Stimulated activated CD8-positive, alpha-beta memory T cell treated with anti-CD3 and anti-CD28 coated beads, Interleukin-15, amount 100 ng/mL, for 1 hour (primary cell): ENCODE measurements around the gene EXOC2.

Experiments used
- DNase-seq: peaks from one replicate; pipeline ENCODE4 v3.0.0-alpha.2; 2020; ENCODE audit warnings: low read depth

Gene EXOC2

DNA sequence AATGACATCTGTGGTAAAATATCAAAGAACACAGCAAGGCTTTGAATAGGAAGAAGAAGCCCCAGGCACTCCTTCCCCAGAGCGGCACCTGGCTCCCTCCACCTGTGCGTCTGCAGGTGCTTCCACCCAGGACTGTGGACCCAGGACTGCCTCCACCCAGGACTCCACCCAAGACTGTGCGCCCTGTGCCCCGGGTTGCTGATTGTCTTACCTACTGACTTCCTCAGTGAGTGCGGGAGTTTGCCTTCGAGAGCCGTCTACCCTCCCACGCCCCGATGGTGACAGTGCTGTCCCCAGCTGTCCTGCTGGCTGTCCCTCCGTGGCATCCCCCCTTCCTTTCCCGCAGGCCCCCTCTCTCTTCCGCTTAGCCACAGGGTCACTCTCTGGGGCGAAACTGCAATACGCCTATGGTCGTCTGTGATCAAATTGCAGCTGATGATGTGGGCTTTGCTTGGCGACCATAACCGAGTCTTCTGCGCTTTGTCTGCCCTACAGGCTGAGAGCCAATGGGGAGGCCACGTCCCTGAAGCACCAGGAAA, 249.2 kb downstream of the EXOC2 start:
- no peak for DNase-seq

DNA sequence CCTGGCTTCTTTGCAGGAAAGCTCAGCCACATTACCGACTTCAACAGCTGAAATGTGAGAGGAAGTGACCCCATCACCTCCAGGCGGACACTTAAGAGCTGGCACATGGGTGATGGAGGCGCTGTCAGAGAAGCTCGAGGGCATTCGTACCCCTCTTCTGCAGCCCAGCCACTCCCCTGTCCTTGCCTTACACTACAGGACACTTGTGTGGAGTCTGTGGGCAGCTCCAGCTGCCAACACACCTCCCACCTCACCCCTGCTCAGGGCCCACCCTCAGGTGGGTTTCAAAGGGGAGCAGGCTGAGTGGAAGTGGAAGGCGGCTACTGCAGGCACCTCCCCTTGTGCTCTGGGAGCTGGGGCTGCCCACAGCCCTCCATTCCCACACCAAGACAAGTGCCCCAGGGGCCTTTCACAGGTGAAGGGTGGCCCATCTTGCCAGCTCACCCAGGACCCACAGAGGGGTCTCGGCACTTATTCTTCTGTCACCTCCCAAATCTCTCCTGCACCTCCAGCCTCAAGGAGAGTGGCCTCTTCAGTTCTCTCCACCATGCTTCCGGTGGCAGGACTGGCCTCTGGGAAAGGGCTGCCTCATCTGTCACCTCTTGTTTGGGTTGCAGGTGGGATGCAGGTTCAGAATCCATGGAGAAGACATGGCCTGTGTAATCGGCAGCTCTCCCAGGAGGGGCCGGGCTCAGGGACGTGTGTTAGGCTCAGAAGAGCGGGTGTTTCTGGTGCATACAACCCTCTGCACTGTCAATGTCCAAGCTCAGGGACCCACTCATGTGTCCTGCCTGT, 251.6 kb downstream of the EXOC2 start:
- no peak for DNase-seq

GRCh38 chr6:439641-440167, 253.2 kb downstream of the EXOC2 start:
- no peak for DNase-seq

DNA sequence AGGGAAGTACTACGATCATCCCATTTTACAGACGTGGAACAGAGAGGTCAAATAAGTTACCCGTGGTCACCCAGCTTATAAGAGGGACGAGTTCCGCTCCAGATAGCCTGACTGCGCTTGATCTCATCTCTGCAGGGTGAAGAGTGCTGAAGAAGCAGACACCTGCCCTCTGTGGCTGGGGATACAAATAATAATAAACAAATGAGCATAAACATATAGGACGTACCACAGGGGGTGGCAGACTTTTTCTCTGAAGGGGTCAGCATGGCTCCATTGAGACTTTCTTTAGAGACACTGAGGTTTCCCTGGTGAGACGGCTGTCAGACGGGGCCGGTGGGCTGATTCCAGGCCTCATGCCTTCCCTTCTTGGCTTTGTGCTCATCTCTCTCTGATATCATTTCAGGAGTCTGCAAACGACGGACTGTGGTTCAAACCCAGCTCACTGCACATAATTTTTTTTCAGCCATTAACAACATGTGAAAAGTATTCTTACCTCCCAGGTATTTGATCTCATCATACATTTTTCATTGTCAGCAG, 254.2 kb downstream of the EXOC2 start:
- no peak for DNase-seq

GRCh38 chr6:437037-437392, 255.9 kb downstream of the EXOC2 start:
- no peak for DNase-seq

- DNase-seq: no peak
Observed at GRCh38 chr6:436308-437036, 256.5 kb downstream of the EXOC2 start.

DNA sequence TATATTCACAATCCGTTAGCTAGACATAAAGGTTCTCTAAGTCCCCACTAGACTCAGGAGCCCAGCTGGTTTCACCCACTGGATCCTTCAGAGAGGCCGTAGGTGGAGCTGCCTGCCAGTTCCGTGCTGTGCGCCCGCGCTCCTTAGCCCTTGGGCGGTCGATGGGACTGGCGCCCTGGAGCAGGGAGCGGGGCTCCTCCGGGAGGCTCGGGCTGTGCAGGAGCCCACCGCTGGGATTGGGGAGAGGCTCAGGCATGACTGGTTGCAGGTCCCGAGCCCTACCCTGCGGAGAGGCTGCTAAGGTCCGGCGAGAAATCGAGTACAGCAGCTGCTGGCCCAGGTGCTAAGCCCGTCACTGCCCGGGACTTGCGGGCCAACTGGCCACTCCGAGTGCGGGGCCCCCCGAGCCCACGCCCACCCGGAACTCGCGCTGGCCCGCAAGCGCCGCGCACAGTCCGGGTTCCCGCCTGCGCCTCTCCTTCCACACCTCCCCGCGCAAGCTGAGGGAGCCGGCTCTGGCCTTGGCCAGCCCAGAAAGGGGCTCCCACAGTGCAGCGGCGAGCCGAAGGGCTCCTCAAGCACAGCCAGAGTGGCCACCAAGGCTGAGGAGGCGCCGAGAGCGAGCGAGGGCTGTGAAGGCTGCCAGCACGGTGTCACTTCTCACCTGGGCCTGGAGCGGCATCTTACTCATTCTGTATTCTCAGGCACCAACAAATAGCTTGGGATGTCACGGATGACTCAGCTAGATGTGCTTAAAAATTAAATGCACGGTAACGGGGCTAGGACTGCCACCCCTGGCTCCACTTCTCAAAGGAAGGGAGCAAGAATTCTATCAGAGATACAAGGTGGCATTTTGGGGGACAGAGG, 257.3 kb downstream of the EXOC2 start:
- DNase-seq: no peak
